Esophagus (tissue), 2 donors: Measurements from ENCODE around the gene PLXNA2. TPM values are rescaled to one million over a fixed set of nuclear protein-coding genes. Genes with fewer than 3 reads are reported as not detected.

ENCODE experiments used
- H3K27ac ChIP-seq, 2 donors: one replicate each; pipeline ENCODE4 v1.5.1; 2013; ENCODE audit warnings: low read depth in 2 of 2, mild to moderate bottlenecking in 2 of 2, inconsistent platforms in 1 of 2, low read length in 1 of 2, moderate library complexity in 1 of 2
- H3K27me3 ChIP-seq, 2 donors: one replicate each; pipeline ENCODE4 v1.6.1; 2013; ENCODE audit warnings: low read length in 2 of 2, control low read depth in 1 of 2, mild to moderate bottlenecking in 1 of 2; ENCODE audit not compliant: insufficient read depth in 2 of 2, control insufficient read depth in 1 of 2
- H3K36me3 ChIP-seq, 2 donors: one replicate each; pipeline ENCODE4 v1.6.1; 2013; ENCODE audit warnings: low read length in 1 of 2; ENCODE audit not compliant: control insufficient read depth in 2 of 2, insufficient read depth in 2 of 2
- H3K4me1 ChIP-seq, 2 donors: one replicate each; pipeline ENCODE4 v1.6.1; 2013; ENCODE audit warnings: low read length in 1 of 2; ENCODE audit not compliant: control insufficient read depth in 2 of 2, insufficient read depth in 2 of 2
- H3K4me3 ChIP-seq, 2 donors: one replicate each; pipeline ENCODE4 v1.5.1; 2013; ENCODE audit warnings: low read length in 2 of 2, mild to moderate bottlenecking in 2 of 2, low read depth in 1 of 2, moderate library complexity in 1 of 2
- H3K9me3 ChIP-seq, 2 donors: one replicate each; pipeline ENCODE4 v1.6.1; 2013; ENCODE audit warnings: mild to moderate bottlenecking in 2 of 2, low read depth in 1 of 2, low read length in 1 of 2, moderate library complexity in 1 of 2; ENCODE audit not compliant: control insufficient read depth in 2 of 2, insufficient read depth in 1 of 2
- WGBS, 2 donors: extraction: QIAGEN DNeasy Blood & Tissue Kit; methylation state at CpG; one replicate each; pipeline ENCODE4 v1.1.7; 2013; 5-methylcytosine and 5-hydroxymethylcytosine counted together
- polyA plus RNA-seq, 2 donors: library from polyadenylated mRNA; stranded (reverse); fragments of 200-250 nt; gene quantifications; one replicate each; pipeline ENCODE4 v1.2.3, GENCODE V29; 2013
- donor health status: healthy with polysubstance abuse.
- donor health status: Bipolar disorder and iron deficiency.

PLXNA2 gene
- polyA plus RNA-seq, 2 donors, result 12.6 to 25.5 TPM

DNA sequence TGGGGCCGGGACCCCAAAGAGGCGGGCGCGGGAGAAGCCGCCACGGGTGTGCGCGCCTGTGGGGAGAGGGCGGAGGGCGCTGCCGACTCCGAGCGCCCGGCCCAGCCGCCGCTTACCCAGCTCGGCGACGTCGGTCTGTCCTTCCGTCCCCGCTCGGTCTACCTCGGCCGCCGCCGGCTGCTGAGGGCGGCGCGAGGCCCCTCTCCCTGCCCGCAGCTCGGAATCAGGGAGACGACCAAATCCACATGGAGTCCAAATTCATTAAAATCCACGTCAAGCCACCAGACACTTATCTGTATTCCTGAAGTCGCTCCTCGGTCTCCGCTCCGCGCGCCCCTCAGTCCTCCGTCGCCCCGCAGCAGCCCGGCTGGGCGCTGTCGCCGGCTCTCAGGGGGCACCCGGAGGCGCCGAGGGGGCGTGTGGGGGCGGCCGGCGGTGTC, 637 bp downstream of the PLXNA2 start:
- H3K9me3 ChIP-seq, result no peaks in the 10 kb centered on the region
- 1% methylated on average over 28 to 54 of the region's 54 CpGs for WGBS, 2 donors
- no peaks in the 10 kb centered on the region for H3K36me3 ChIP-seq
- peaks cover 2 to 12% of the 10 kb centered on the region in 2 donors for H3K4me1 ChIP-seq
- peak overlapping the region; percentile 79 to 84 for H3K4me3 ChIP-seq
- peak overlapping the region; percentile 86 to 87 for H3K27ac ChIP-seq
- H3K27me3 ChIP-seq, result no peaks in the 10 kb centered on the region

DNA sequence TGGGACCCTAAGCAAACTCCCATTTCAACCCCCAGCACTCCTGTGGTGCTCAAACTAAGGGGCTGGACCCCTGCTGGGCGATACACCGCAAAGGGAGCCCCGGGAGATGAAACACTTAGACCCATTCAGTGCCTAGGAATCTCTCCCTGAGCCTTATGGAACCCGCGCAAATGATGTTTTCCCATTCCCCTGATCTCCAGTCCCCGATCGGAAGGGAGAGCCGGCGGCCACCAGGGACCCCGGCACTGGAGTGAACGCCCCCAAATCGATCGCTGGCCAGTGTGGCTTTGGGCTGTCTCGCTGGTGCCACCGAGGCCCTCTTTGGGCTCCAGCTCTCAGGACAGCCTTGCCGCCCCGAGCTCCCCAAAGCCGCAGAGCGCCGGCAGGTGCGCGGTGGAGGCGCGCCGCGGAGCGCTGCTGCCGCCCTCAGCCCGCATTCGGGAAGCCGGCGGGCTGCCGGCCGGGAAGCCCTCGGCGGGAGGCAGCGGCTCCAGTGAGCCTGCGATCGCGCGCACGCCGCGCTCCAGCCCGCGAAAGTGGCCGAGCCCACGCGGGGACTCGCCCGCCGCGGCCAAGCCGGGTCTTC, 1.1 kb downstream of the PLXNA2 start:
- peaks cover 2 to 12% of the 10 kb centered on the region in 2 donors for H3K4me1 ChIP-seq
- H3K27ac ChIP-seq, result peak overlapping the region; percentile 86 to 87
- H3K36me3 ChIP-seq, result no peaks in the 10 kb centered on the region
- H3K4me3 ChIP-seq, result peak overlapping the region; percentile 79 to 84
- H3K9me3 ChIP-seq, result no peaks in the 10 kb centered on the region
- no peaks in the 10 kb centered on the region for H3K27me3 ChIP-seq
- WGBS, 2 donors, result 1 to 2% methylated on average over 53 to 54 of the region's 54 CpGs

DNA sequence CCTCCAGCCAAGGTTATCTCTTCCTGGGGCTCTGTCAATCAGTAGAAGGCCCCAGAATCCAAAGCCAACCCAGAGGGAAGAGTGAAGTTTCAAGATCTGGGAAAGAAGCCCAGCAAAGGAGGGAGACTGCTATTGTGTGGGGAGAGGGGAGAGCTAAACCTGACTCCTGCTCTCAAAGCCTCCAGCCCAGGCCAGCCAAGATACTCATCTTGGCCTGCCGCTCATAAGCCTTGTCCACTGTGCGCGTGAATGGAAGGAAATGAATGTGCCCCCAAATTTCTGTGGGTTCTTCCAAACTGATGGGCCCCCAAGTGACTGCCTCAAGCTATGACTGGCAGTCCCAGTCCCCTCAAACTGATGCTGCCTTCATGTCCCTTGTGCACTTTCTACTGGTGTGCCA, 2.0 kb downstream of the PLXNA2 start:
- H3K27ac ChIP-seq, result no peak overlapping the region
- H3K9me3 ChIP-seq, result no peaks in the 10 kb centered on the region
- WGBS, 2 donors, result 58 to 60% methylated on average over 3 of the region's 3 CpGs
- H3K4me3 ChIP-seq, result peak overlapping the region; percentile 79 to 84
- H3K4me1 ChIP-seq, result peaks cover 2 to 12% of the 10 kb centered on the region in 2 donors
- H3K36me3 ChIP-seq, result no peaks in the 10 kb centered on the region
- H3K27me3 ChIP-seq, result no peaks in the 10 kb centered on the region

DNA sequence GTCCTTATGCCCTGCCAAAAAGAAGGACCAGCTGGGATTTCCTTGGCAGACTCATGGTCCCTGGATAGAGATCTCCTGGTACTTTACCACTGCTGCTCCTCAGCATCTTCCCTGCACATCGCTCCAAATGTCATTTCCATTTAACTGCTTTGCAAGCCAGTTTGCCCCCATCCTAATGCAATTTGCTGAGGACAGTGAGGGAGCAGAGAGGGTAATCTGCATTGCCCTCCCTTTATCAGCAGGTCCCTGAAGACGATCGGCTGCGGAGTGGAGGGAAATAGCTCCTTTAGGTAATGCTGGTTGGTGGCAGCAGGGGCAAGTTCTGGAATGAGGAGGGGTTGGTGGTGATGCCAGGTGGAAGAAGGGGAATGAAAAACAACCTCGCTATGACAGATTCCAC, 2.7 kb downstream of the PLXNA2 start:
- H3K4me1 ChIP-seq, result peaks cover 5 to 15% of the 10 kb centered on the region in 2 donors

DNA sequence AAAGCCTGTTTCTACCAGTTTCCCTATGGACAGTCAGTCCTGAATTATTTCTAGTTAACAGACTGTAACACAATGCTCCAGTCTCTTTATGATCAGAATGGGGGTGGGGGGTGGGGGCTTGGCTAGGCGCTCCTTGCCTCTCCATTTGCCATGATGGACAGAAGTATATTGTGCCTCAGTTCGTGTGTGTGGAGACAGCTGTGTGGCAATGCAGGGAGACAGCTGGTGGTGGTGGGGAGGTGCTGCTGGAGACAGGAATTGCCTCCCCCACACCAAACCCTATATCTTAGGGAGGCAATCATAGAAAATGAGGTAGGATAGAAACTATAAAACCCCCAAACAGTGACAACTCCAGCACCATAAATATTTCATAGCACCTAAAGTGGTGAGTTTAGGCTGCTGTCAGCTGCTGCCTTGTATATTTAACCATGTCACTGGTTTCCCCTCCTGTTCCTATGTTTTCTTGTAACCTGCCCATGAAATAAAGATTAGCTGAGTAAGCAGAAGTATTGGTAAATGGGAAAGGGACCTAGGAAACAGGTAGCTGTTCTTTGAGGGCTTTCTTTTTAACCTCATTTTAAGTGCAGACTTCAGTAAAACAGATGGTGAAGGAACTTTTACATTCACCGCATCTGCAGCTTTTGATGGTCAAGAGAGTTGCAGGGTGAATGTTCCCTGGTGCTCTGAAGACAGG, 3.4 kb downstream of the PLXNA2 start:
- 61 to 69% methylated on average over 3 of the region's 3 CpGs for WGBS, 2 donors
- H3K4me3 ChIP-seq, result peak overlapping the region in 1 of 2 donors; percentile 79
- H3K4me1 ChIP-seq, result peaks cover 5 to 22% of the 10 kb centered on the region in 2 donors

More for the DNA sequence above, 2.7 kb downstream of the PLXNA2 start:
- H3K27ac ChIP-seq, result no peak overlapping the region
- H3K36me3 ChIP-seq, result no peaks in the 10 kb centered on the region
- WGBS, 2 donors, result 56 to 58% methylated on average over 5 of the region's 5 CpGs
- no peaks in the 10 kb centered on the region for H3K9me3 ChIP-seq
- H3K4me3 ChIP-seq, result peak overlapping the region; percentile 79 to 84
- no peaks in the 10 kb centered on the region for H3K27me3 ChIP-seq

DNA sequence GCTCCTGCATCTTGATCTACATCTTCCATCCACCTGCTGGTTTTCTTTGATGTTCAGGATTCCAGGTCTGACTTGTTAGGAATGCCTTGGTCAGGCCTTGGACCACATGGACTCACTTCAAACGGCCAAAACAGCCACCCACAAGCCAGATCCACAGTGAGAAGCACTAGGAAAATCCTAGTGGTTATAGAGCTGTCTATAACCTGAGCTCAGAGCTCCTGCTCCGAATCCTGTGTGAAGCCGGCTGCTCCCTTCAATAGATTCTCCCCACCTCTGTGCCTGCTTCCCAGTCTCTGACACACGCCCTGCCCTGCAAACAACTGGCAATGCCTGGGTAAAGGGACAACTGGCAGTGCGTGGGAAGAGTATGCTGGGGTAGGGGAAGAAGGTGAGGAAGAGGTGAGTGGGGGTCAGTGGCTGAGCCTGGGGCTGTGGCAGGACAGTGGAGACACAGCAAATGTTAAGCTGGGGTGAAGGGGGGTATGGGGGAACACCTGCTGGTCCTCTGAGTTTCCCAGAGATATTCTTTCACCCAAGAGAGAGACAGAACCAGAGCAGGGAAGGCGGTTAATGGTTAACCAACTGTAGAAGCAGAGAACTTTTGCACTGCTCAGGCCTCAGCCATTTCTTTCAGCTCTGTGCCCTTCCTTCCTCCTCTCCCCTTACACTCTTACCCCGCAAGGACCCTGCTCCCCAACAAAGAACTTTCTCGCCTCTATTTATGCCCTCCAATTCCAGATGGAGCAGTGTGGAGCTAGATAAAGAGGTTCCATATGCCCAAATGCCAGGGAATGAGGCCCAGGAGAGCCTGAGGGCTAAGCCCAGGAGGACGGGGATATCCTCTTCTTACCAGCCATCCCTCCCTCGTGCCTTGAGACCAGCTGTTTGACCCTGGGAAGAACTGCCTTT, 4.5 kb downstream of the PLXNA2 start:
- Histone ChIP-seq H3K4me3 (no peak overlapping the region), H3K4me1 (peaks cover 5 to 22% of the 10 kb centered on the region in 2 donors)

More for the DNA sequence above, 3.4 kb downstream of the PLXNA2 start:
- H3K27me3 ChIP-seq, result no peaks in the 10 kb centered on the region
- no peaks in the 10 kb centered on the region for H3K9me3 ChIP-seq
- H3K36me3 ChIP-seq, result no peaks in the 10 kb centered on the region
- H3K27ac ChIP-seq, result no peak overlapping the region

DNA sequence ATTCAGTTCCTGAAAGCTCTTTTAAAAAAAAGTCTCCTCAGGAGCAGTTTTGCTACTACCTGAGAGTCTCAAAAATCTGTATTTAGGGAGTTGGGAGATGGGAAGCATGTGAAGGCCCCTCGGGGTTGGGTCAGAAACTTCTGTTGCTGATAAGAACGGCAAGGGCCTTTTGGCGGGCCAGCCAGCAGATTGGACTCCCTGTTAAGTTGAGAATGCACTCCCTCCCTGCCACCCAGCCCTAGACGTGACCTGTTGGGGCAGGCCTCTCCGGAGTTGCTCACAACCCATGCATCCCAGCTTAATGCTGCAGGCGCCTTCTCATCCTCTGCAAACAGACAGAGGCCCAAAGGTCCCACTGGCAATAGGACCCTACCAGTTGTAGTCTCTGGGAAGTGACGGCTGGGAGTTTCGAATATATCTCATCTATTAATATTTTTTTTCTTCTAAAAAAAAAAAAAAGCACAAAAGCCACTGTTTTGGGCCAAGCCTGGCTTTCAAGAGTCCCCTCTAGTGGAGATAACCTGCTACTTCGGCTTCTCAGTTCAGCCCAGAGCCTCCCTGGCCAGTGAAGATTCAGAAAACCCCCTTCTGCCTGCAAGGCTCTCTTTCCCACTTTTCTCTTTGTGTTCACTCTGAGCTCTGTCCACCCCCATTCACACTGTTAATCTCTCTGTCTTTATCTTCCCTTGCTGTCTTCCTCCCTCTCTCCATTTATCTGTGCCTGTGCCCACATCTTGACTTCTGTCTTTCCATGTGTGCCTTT, 5.3 kb downstream of the PLXNA2 start:
- H3K4me1 ChIP-seq, result peaks cover 5 to 28% of the 10 kb centered on the region in 2 donors
- no peaks in the 10 kb centered on the region for H3K9me3 ChIP-seq
- peak overlapping the region; percentile 29 to 48 for H3K27ac ChIP-seq
- H3K4me3 ChIP-seq, result no peak overlapping the region
- no peaks in the 10 kb centered on the region for H3K36me3 ChIP-seq
- no peaks in the 10 kb centered on the region for H3K27me3 ChIP-seq
- 31% methylated on average over 9 of the region's 9 CpGs for WGBS, 2 donors

More for the DNA sequence above, 4.5 kb downstream of the PLXNA2 start:
- Histone ChIP-seq H3K27me3 (no peaks in the 10 kb centered on the region), H3K9me3 (no peaks in the 10 kb centered on the region), H3K36me3 (no peaks in the 10 kb centered on the region), H3K27ac (peak overlapping the region; percentile 6 to 48)
- WGBS, 2 donors, result 55 to 59% methylated on average over 10 of the region's 10 CpGs

DNA sequence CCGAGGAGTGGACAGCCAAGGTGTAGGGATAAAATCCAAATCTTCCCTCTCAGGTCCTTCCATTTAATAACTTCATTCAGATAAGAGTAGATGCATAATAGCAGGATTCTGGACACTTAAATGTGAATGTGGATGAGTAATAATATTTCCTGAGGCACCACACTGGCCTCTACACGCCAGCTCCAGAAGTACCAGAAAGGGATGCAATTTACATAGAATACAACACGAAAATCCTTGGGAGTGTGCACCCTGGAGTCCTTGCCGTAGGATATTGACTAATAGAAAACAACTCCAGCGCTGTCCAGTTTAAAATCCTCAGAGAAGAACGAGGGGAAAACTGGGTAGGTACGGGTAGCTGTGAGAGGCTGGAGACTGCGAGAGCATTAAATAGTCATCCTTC, 6.9 kb downstream of the PLXNA2 start:
- H3K9me3 ChIP-seq, result no peaks in the 10 kb centered on the region
- no peak overlapping the region for H3K27ac ChIP-seq
- H3K27me3 ChIP-seq, result no peaks in the 10 kb centered on the region
- WGBS, 2 donors, result 51 to 63% methylated on average over 8 of the region's 8 CpGs
- H3K4me1 ChIP-seq, result peaks cover 12 to 35% of the 10 kb centered on the region in 2 donors
- no peaks in the 10 kb centered on the region for H3K36me3 ChIP-seq
- no peak overlapping the region for H3K4me3 ChIP-seq
